C4-2B (cell line): ENCODE results near the gene C14orf119.

ENCODE experiments used
- H3K27ac ChIP-seq: fragments of 450-650 bp; 2 replicates; pipeline ENCODE4 v1.5.1; 2017
- CTCF ChIP-seq: fragments of 450-650 bp; conservative IDR thresholded peaks from 2 replicates; pipeline ENCODE4 v1.5.1; 2017; ENCODE audit warnings: mild to moderate bottlenecking
- ZFX ChIP-seq: fragments of 450-650 bp; IDR thresholded peaks from 2 replicates; pipeline ENCODE4 v1.6.1; 2017

C14orf119 gene

GRCh38 chr14:23121361-23121771 is 26.1 kb downstream of the C14orf119 start:
- no peak overlapping the region for H3K27ac ChIP-seq
- TF ChIP-seq CTCF (no peak), ZFX (no peak)

- TF ChIP-seq ZFX (no peak), CTCF (no peak)
- no peak overlapping the region for H3K27ac ChIP-seq
Observed at GRCh38 chr14:23122086-23122485, 26.8 kb downstream of the C14orf119 start.

GRCh38 chr14:23123419-23123818 is 28.1 kb downstream of the C14orf119 start:
- TF ChIP-seq CTCF (no peak), ZFX (no peak)
- H3K27ac ChIP-seq: 0 out of 2 replicates have a peak overlapping the region, but pooled peaks have one; percentile 4

GRCh38 chr14:23124337-23124954 is 29.1 kb downstream of the C14orf119 start:
- H3K27ac ChIP-seq: no peak overlapping the region
- TF ChIP-seq CTCF (no peak), ZFX (no peak)

GRCh38 chr14:23125011-23125410 is 29.7 kb downstream of the C14orf119 start:
- TF ChIP-seq ZFX: no peak
- no peak for TF ChIP-seq CTCF
- H3K27ac ChIP-seq: no peak overlapping the region

- TF ChIP-seq ZFX (no peak), CTCF (no peak)
- H3K27ac ChIP-seq: no peak overlapping the region
Observed at GRCh38 chr14:23125933-23126524, 30.7 kb downstream of the C14orf119 start.

- no peak overlapping the region for H3K27ac ChIP-seq
- TF ChIP-seq ZFX (no peak), CTCF (no peak)
Observed at GRCh38 chr14:23126548-23127278, 31.4 kb downstream of the C14orf119 start.
